ENCODE results near the gene GRIK3. TPM values are rescaled to one million over a fixed set of nuclear protein-coding genes. Genes with fewer than 3 reads are reported as not detected.

Gene GRIK3
- total RNA-seq, 1 experiment from 2014 or later = not detected

GRCh38 chr1:37043101-37043500 lies 8.8 kb upstream of the GRIK3 start:
- no peak for DNase-seq (ENCODE audit: low spot score)

GRCh38 chr1:37042506-37042905 lies 8.2 kb upstream of the GRIK3 start:
- DNase-seq (ENCODE audit: low spot score) = no peak

DNA sequence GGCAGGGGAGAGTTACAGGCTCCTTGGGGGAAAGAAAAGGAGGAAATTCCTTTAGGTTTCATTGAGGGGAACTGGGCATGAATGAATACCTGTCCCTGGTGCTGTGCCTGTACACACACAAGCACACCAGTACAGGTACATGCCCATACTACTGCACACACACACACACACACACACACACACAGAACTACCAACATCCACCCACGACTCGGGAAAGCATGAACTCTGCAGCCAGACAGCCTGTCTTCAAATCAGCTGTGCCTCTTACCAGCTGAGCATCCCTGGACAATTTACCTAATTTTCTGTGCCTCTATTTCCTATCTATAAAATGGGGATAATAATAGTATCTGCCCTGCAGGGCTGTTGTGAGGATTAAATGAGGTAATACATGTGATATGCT lies 7.2 kb upstream of the GRIK3 start:
- no peak for DNase-seq (ENCODE audit: low spot score)

DNA sequence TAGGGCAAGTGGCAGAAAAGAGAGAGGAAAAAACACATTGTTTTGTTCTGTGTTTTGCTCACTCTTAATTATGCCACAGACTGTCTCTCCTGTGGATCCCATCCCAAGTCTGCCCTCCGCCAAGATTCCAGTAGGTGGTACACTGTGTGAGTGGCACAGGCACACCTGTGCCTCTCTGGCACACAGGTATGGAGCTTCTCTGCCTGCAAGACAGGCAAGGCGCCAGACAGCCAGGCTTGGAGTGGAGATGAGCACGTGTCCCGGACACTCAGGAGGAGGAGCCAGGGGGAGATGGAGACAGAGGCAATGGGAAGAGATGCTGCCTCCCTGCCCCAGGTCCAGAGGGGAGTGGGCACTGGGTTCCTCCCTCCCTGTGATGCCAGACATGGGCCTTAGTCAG lies 6.5 kb upstream of the GRIK3 start:
- DNase-seq (ENCODE audit: low spot score) = no peak

GRCh38 chr1:37040261-37040660 lies 5.9 kb upstream of the GRIK3 start:
- no peak for DNase-seq (ENCODE audit: low spot score)

GRCh38 chr1:37038227-37039093 lies 4.1 kb upstream of the GRIK3 start:
- peak; percentile 12 for DNase-seq (ENCODE audit: low spot score)

DNA sequence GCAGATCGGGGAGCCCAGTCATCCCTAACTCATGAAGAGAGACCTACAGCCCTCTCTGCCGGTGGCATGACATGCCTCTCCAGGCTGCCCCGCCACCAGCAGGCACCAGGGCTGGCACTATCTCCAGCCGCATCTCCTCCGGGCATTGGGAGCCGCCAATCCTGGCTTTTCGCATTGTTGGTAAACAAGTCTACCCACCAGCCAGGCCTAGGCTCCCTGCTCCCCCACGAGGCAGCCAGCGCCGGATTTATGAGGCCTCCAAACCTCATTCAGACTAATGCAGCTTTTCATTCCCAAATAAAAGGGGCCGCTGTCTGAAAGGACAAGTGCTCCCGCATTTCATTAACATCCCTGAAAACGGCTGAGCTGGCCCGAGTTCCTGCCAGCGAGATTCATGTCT lies 3.4 kb upstream of the GRIK3 start:
- no peak for DNase-seq (ENCODE audit: low spot score)

GRCh38 chr1:37036667-37037053 lies 2.3 kb upstream of the GRIK3 start:
- DNase-seq (ENCODE audit: low spot score) = no peak

DNA sequence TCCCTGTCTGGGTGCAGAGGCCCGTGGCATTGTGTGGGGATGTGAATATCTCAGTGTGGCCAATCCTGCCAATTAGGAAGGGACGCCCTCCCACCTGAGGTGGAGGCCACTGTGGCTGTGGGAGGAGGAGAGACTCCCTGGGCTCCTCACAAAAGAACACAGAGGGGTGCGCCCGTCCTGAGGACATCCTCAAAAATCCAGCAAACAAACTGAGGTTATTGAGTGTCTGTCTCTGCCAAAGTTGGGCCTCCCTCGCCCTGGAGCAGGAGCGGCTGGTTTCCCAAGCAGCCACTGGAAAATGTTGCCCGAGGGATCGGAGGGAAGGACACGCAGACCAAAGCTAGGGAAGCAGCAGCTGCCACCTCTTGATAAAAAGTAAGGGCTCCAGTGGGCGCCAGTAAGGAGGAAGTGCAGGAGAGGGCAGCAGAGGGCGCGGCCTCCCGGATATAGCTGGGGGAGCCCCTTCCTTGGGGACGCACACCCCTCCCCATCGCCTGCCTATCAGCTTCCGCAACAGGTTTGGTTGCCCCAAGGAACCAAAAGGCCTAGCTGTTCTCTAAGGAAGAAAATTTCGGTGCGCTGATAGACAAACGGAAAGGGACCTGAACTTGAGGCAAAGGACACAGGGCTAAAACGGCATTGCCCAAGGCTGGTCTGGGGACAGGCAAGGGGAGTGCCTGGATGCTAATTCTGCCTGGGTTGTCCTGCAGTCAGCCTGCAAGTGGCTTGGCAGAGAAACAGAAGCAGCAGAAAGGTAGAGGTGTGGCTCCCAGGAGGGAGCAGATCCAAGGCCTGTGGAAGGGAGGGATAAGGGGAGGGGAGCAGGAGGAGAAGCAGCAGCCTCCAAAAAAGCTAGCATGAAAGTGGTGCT lies 1.7 kb upstream of the GRIK3 start:
- no peak for DNase-seq (ENCODE audit: low spot score)

DNA sequence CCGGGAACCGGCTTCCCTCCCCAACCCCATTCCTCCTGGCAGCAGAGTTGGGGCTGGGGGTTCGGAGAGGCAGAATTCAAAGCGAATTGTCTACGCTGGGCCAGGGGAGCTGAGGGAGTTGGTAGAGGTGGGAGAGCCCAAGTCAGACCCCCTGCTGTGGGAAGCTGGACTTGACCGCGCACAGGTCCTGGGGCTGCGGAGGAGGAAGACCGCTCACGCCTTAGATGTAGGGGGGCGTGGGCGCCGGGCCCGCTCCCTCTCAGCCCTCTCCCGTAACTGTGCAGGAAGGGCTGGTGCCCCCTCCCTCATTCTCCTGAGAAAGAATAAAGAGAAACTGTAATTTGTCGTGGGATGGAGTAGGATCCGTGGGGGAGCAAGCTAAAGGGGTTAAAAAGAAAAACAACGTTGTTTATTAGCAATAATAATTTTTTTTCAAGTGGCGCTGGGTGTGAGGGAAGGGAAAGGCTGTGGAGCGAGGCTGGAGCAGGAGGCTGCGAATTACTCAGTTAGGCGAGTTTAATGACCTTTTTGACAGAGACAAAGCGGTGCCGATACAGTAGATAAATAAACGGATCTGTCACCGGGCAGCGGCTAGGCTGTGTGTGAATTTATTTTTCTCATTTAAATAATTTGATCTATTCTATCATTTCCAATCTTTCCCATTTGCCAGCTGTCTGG lies 838 bp upstream of the GRIK3 start:
- DNase-seq (ENCODE audit: low spot score) = no peak

DNA sequence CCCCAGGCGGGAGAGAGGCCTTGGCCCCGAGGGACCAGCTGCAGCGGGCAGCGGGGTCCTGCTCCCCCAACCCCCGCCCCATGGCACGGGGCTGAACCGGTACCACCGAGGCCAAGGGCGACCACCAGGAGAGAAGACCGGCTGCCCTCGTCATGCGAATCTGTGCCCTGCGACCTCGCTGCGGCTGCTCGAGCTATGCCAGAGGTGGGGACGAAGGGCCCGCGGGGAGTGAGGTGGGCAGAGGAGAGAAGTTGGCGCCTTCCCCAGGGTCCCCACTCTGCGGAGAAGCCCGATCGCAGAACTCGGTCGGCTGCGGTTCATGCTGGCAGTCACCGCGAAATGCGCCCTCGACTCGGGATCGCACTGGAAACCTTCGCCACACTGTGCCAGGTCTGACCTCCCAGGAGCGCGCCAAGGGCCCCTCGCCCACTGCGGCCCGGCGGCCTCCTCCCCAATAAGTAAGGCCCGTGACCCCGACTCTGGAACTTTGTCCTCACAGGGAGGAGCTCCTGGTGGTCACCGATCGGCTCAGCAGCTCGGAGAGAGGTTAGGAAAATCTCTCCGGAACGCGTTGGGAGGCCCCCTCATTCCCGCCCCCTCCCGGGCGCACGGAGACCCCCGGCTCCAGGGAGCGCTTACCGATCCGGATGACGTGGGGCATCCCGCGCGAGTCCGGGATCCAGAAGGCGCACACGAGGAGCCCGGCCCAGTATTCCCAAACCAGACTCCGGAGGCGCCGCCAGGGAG lies 787 bp downstream of the GRIK3 start:
- no peak for DNase-seq (ENCODE audit: low spot score)

- no peak for DNase-seq (ENCODE audit: low spot score)
Observed at GRCh38 chr1:37032660-37033354, 1.5 kb downstream of the GRIK3 start.

GRCh38 chr1:37031871-37032270 lies 2.4 kb downstream of the GRIK3 start:
- no peak for DNase-seq (ENCODE audit: low spot score)

GRCh38 chr1:37031429-37031828 lies 2.9 kb downstream of the GRIK3 start:
- no peak for DNase-seq (ENCODE audit: low spot score)

DNA sequence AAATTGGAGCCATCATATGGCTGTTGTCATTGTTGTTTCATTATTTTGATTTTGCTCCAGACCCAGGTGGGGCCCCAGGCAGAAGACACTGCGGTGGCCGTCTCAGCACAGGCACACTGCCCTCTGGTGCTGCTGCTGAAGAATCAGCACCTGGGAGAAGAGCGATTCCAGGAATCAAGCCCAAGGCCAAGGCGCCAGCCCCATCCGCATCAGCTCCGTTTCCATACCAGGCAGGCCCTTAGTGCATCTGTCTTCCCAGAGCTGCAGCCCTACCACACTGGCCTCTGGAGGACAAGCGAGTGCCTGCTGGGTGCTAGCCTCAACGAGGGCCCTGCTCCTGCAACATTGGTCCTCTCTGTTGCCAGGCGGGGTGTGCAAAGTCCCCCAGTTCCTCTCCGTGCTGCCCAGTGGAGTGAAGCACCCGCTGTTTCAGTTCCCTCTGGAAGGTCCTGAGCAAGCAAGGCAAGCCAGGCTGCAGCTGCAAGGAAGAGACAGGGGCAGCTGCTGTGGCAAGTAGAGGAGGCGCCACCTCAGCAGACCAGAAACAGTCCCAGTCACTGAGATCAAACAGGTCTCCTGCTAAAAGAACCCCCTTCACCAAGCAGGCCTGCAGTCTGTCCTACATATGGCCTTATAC lies 5.2 kb downstream of the GRIK3 start:
- DNase-seq (ENCODE audit: low spot score) = no peak

GRCh38 chr1:37021502-37021901 lies 12.8 kb downstream of the GRIK3 start:
- DNase-seq (ENCODE audit: low spot score) = no peak

DNA sequence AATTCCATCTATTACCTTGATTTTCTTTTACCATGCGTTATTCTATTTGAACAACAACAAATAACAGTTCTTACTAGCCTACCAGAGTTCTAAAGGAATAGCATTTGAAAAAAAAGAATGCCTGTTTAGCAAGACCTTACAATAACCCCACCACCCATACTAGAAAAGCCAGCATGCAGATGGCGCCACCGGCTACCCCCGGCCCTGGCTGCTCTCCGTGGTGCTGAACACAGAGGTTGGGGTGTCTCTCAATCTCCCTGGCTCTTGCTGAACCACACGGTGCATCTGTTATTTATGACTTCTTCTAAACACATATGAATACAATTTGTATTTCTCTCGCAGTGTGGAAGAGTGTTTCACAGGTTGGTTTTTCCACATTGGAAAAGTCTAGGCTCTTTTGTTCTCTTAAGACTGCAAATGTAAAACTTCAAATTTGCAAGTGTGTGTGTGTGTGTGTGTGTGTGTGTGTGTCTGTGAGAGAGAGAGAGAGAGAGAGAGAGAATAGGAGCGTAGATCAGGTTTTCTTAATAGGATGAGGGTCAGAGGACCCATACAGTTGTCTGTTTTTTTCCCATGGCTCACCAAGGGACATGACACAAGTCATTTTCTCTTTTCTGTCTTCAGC lies 13.6 kb downstream of the GRIK3 start:
- peak; percentile 17 for DNase-seq (ENCODE audit: low spot score)

DNA sequence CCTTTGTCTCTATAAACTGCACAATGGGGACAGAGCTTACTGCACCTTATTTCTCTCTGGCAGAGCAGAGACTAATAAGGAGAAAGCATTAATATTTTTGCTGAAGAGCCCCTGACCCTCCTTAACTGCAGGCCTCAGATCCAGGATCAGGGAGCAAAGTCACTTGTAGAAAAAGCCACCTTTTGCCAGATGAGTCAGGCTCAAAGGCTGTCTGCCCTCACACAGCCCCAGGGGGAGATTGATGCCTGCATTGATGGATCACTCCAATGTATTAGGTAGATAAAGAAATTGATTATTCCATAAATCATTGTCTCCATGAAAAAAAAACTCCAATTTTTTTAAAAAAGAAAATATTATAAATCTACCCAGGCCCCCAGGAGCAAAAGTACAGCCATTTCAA lies 15.8 kb downstream of the GRIK3 start:
- no peak for DNase-seq (ENCODE audit: low spot score)

DNA sequence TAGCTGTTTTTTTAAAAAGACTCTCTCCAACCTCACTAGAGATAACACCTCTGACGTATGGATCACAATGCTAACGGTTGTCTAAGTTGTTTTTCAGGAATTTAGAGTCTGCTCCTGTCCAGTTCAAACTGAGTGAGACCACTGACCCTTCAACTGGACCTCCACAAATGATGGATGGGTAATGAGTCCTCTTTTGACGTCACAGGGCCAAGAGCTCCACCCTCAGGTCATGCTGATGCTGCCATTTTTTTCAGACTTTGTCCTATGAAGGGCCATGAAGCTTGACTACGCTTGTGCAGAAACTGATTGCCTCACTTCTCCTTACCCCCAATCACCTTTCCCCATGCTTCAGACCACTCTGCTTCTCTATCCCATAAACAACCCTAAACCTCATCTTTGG lies 16.6 kb downstream of the GRIK3 start:
- no peak for DNase-seq (ENCODE audit: low spot score)

- DNase-seq (ENCODE audit: low spot score) = no peak
Observed at GRCh38 chr1:37016121-37016520, 18.2 kb downstream of the GRIK3 start.
